HepG2 (cell line): ENCODE measurements around the gene ESF1. TPM values are rescaled to one million over a fixed set of nuclear protein-coding genes. Genes with fewer than 3 reads are reported as not detected.

Experiments
- AKAP8 ChIP-seq: sonication (generic); formaldehyde crosslinking; IDR thresholded peaks from 2 replicates; pipeline ENCODE4 v1.5.1; 2020; ENCODE audit warnings: mild to moderate bottlenecking, missing genetic modification reagents
- CREM ChIP-seq, 2 experiments: sonication (generic) in 1 of 2; formaldehyde crosslinking in 1 of 2; IDR thresholded peaks; 2 replicates each; pipeline versions ENCODE4 v1.4.0 to v1.6.1; 2016 to 2020; ENCODE audit warnings: antibody characterized with exemption in 1 of 2, mild to moderate bottlenecking in 1 of 2, missing genetic modification reagents in 1 of 2
- DPF2 ChIP-seq: sonication (generic); formaldehyde crosslinking; IDR thresholded peaks from 2 replicates; pipeline ENCODE4 v1.4.0; 2020; ENCODE audit warnings: mild to moderate bottlenecking, low read depth, missing genetic modification reagents, borderline replicate concordance
- EP300 ChIP-seq, 3 experiments: sonication (generic) in 1 of 3; formaldehyde crosslinking in 1 of 3; IDR thresholded peaks; 2 replicates each; pipeline versions ENCODE4 v1.5.1 to v1.6.1; 2011 to 2020; ENCODE audit warnings: low read depth in 2 of 3, low read length in 2 of 3, borderline replicate concordance in 1 of 3, improper control_type of control experiment in 1 of 3, mild to moderate bottlenecking in 1 of 3, missing genetic modification reagents in 1 of 3, moderate library complexity in 1 of 3
- KDM1A ChIP-seq: IDR thresholded peaks from 2 replicates; pipeline ENCODE4 v1.6.1; 2016; ENCODE audit warnings: missing compliant biosample characterization
- KDM2A ChIP-seq: sonication (generic); formaldehyde crosslinking; IDR thresholded peaks from 2 replicates; pipeline ENCODE4 v1.4.0; 2020; ENCODE audit warnings: low read depth, missing genetic modification reagents, borderline replicate concordance
- MTA1 ChIP-seq: sonication (generic); formaldehyde crosslinking; IDR thresholded peaks from 2 replicates; pipeline ENCODE4 v1.4.0; 2020; ENCODE audit warnings: missing genetic modification reagents, mild to moderate bottlenecking, borderline replicate concordance
- NONO ChIP-seq, 2 experiments: fragments of 450-650 bp in 1 of 2; sonication (generic) in 1 of 2; formaldehyde crosslinking in 1 of 2; IDR thresholded peaks in 1 of 2; conservative IDR thresholded peaks in 1 of 2; 2 replicates each; pipeline versions ENCODE4 v1.6.1 to v1.8.0; 2017 to 2022; ENCODE audit warnings: mild to moderate bottlenecking in 1 of 2, missing genetic modification reagents in 1 of 2, moderate library complexity in 1 of 2
- U2AF1 ChIP-seq: fragments of 200-400 bp; formaldehyde crosslinking; optimal IDR thresholded peaks from 2 replicates; pipeline ENCODE3; 2017; ENCODE audit warnings: mild to moderate bottlenecking, low read depth, low read length
- polyA plus RNA-seq, 8 experiments: library from polyadenylated mRNA; depleted of rRNA in 3 of 8; stranded (reverse) in 7 of 8; unstranded in 1 of 8; fragments of >200 nt; fragmentation: Illumina TruSeq in 4 of 8; extraction: Trizol in 4 of 8; gene quantifications; 2 replicates each; pipeline versions ENCODE4 v1.2.1 to v1.2.3, GENCODE V29; 2011 to 2016; ENCODE audit warnings: low read depth in 4 of 8, missing spikeins in 1 of 8, mixed read lengths in 1 of 8; ENCODE audit not compliant: insufficient read depth in 1 of 8
- total RNA-seq, 5 experiments: library from RNA; depleted of rRNA; stranded (reverse); fragments of >200 nt; fragmentation: Illumina TruSeq; extraction: Trizol; gene quantifications; 2 replicates each; pipeline ENCODE4 v1.2.3, GENCODE V29; 2016; ENCODE audit warnings: low read depth in 1 of 5
- TF ChIP-seq, protein P1 (sequence below): sonication (generic); formaldehyde crosslinking; conservative IDR thresholded peaks from 2 replicates; pipeline ENCODE4 v1.8.0; 2022; ENCODE audit warnings: mild to moderate bottlenecking, moderate library complexity, missing genetic modification reagents
- TF ChIP-seq, protein P2 (sequence below), 2 experiments: sonication (generic) in 1 of 2; formaldehyde crosslinking in 1 of 2; IDR thresholded peaks; 2 replicates each; pipeline versions ENCODE4 v1.6.1 to v1.9.0; 2014 to 2022; ENCODE audit warnings: antibody characterized with exemption in 1 of 2, borderline replicate concordance in 1 of 2, inconsistent platforms in 1 of 2, low read depth in 1 of 2, missing genetic modification reagents in 1 of 2
- TF ChIP-seq, protein P3 (sequence below): sonication (generic); formaldehyde crosslinking; IDR thresholded peaks from 2 replicates; pipeline ENCODE4 v1.4.0; 2020; ENCODE audit warnings: missing genetic modification reagents

Gene ESF1
- total and polyA plus RNA-seq, 2 of the 13 experiments (the other 11 are each of a cell fraction or from before 2014, with no cell fraction given), result 7.3 to 66.9 TPM

GRCh38 chr20:13692802-13693736, 91.7 kb downstream of the ESF1 start (continued):
- TF ChIP-seq NONO (IDR thresholded peaks at IDR 0.05), result no peak
- 0 out of 2 replicates have a peak, but pooled peaks have one; percentile 44 for TF ChIP-seq NONO (CRISPR knock-in tag; conservative IDR thresholded peaks at IDR 0.05)
- TF ChIP-seq AKAP8 (CRISPR knock-in tag), result 0 out of 2 replicates have a peak, but pooled peaks have one; percentile 11
- TF ChIP-seq EP300 (IDR thresholded peaks at IDR 0.05; ENCODE audit: low read depth in 2 of 2, low read length in 2 of 2), result peak in 1 of 2 experiments; percentile 75; a peak in 2 of 4 replicates
- TF ChIP-seq EP300 (CRISPR knock-in tag; IDR thresholded peaks at IDR 0.05; ENCODE audit: borderline replicate concordance), result peak; percentile 58; the same call in 1 of the 2 replicates
- TF ChIP-seq, protein P1, sequence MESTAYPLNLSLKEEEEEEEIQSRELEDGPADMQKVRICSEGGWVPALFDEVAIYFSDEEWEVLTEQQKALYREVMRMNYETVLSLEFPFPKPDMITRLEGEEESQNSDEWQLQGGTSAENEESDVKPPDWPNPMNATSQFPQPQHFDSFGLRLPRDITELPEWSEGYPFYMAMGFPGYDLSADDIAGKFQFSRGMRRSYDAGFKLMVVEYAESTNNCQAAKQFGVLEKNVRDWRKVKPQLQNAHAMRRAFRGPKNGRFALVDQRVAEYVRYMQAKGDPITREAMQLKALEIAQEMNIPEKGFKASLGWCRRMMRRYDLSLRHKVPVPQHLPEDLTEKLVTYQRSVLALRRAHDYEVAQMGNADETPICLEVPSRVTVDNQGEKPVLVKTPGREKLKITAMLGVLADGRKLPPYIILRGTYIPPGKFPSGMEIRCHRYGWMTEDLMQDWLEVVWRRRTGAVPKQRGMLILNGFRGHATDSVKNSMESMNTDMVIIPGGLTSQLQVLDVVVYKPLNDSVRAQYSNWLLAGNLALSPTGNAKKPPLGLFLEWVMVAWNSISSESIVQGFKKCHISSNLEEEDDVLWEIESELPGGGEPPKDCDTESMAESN (CRISPR knock-in tag), result peak; percentile 76
- TF ChIP-seq, protein P2, sequence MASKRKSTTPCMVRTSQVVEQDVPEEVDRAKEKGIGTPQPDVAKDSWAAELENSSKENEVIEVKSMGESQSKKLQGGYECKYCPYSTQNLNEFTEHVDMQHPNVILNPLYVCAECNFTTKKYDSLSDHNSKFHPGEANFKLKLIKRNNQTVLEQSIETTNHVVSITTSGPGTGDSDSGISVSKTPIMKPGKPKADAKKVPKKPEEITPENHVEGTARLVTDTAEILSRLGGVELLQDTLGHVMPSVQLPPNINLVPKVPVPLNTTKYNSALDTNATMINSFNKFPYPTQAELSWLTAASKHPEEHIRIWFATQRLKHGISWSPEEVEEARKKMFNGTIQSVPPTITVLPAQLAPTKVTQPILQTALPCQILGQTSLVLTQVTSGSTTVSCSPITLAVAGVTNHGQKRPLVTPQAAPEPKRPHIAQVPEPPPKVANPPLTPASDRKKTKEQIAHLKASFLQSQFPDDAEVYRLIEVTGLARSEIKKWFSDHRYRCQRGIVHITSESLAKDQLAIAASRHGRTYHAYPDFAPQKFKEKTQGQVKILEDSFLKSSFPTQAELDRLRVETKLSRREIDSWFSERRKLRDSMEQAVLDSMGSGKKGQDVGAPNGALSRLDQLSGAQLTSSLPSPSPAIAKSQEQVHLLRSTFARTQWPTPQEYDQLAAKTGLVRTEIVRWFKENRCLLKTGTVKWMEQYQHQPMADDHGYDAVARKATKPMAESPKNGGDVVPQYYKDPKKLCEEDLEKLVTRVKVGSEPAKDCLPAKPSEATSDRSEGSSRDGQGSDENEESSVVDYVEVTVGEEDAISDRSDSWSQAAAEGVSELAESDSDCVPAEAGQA (IDR thresholded peaks at IDR 0.05; ENCODE audit: low read depth), result no peak
- TF ChIP-seq, protein P2 (CRISPR knock-in tag; IDR thresholded peaks at IDR 0.05; ENCODE audit: borderline replicate concordance), result no peak
- 0 out of 2 replicates have a peak, but pooled peaks have one; percentile 67 for TF ChIP-seq KDM1A (CRISPR knock-in tag)
- TF ChIP-seq CREM (IDR thresholded peaks at IDR 0.05), result peak; percentile 45; the same call in 1 of the 2 replicates
- TF ChIP-seq CREM (CRISPR knock-in tag; IDR thresholded peaks at IDR 0.05), result no peak
- TF ChIP-seq U2AF1, result no peak
- TF ChIP-seq KDM2A (CRISPR knock-in tag), result peak; percentile 59; the same call in 1 of the 2 replicates
- TF ChIP-seq, protein P3, sequence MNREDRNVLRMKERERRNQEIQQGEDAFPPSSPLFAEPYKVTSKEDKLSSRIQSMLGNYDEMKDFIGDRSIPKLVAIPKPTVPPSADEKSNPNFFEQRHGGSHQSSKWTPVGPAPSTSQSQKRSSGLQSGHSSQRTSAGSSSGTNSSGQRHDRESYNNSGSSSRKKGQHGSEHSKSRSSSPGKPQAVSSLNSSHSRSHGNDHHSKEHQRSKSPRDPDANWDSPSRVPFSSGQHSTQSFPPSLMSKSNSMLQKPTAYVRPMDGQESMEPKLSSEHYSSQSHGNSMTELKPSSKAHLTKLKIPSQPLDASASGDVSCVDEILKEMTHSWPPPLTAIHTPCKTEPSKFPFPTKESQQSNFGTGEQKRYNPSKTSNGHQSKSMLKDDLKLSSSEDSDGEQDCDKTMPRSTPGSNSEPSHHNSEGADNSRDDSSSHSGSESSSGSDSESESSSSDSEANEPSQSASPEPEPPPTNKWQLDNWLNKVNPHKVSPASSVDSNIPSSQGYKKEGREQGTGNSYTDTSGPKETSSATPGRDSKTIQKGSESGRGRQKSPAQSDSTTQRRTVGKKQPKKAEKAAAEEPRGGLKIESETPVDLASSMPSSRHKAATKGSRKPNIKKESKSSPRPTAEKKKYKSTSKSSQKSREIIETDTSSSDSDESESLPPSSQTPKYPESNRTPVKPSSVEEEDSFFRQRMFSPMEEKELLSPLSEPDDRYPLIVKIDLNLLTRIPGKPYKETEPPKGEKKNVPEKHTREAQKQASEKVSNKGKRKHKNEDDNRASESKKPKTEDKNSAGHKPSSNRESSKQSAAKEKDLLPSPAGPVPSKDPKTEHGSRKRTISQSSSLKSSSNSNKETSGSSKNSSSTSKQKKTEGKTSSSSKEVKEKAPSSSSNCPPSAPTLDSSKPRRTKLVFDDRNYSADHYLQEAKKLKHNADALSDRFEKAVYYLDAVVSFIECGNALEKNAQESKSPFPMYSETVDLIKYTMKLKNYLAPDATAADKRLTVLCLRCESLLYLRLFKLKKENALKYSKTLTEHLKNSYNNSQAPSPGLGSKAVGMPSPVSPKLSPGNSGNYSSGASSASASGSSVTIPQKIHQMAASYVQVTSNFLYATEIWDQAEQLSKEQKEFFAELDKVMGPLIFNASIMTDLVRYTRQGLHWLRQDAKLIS (CRISPR knock-in tag), result no peak
- TF ChIP-seq MTA1 (CRISPR knock-in tag), result no peak
- peak; percentile 30; the same call in 1 of the 2 replicates for TF ChIP-seq DPF2 (CRISPR knock-in tag)
